SHP77 (cell line): ENCODE measurements around the gene CD302.
A peak's percentile ranks its signal among the peaks of the same experiment; 100 is the strongest.
"Not testable (repeated sequence)": the region's sequence is repeated elsewhere in the genome, so short reads cannot be mapped to it uniquely, and the experiment has no call there.

Experiments used
- DNase-seq, 2 experiments: peaks; one replicate each; lab custom pipeline; 2025; lab: John Stamatoyannopoulos, UW

Gene CD302

GRCh38 chr2:159793326-159793725 is 4.7 kb downstream of the CD302 start:
- DNase-seq: no peak

- no peak for DNase-seq
Measured at GRCh38 chr2:159792599-159792998, 5.4 kb downstream of the CD302 start.

GRCh38 chr2:159792036-159792435 is 6.0 kb downstream of the CD302 start:
- no peak for DNase-seq

GRCh38 chr2:159790323-159790722 is 7.7 kb downstream of the CD302 start:
- DNase-seq: no peak

GRCh38 chr2:159788253-159788652 is 9.8 kb downstream of the CD302 start:
- no peak for DNase-seq

GRCh38 chr2:159787647-159788046 is 10.4 kb downstream of the CD302 start:
- DNase-seq: not testable (repeated sequence)

GRCh38 chr2:159786938-159787337 is 11.1 kb downstream of the CD302 start:
- DNase-seq: no peak

- no peak for DNase-seq
Measured at GRCh38 chr2:159785195-159785594, 12.8 kb downstream of the CD302 start.

GRCh38 chr2:159784744-159785143 is 13.3 kb downstream of the CD302 start:
- not testable (repeated sequence) for DNase-seq

- DNase-seq: no peak
Measured at GRCh38 chr2:159783556-159783955, 14.5 kb downstream of the CD302 start.

GRCh38 chr2:159776321-159776720 is 21.7 kb downstream of the CD302 start:
- no peak for DNase-seq

- DNase-seq: no peak
Measured at GRCh38 chr2:159775021-159775420, 23.0 kb downstream of the CD302 start.

GRCh38 chr2:159774370-159774990 is 23.5 kb downstream of the CD302 start:
- DNase-seq: no peak

- no peak for DNase-seq
Measured at GRCh38 chr2:159773886-159774285, 24.1 kb downstream of the CD302 start.

- DNase-seq: no peak
Measured at GRCh38 chr2:159773426-159773825, 24.6 kb downstream of the CD302 start.

GRCh38 chr2:159769147-159769546 is 28.9 kb downstream of the CD302 start:
- DNase-seq: no peak

- DNase-seq: no peak
Measured at GRCh38 chr2:159762075-159762474, 35.9 kb downstream of the CD302 start.

GRCh38 chr2:159760326-159760725 is 37.7 kb downstream of the CD302 start:
- no peak for DNase-seq

GRCh38 chr2:159759577-159759976 is 38.4 kb downstream of the CD302 start:
- DNase-seq: no peak

GRCh38 chr2:159758686-159759085 is 39.3 kb downstream of the CD302 start:
- no peak for DNase-seq

- no peak for DNase-seq
Measured at GRCh38 chr2:159758239-159758638, 39.8 kb downstream of the CD302 start.

GRCh38 chr2:159755788-159756187 is 42.2 kb downstream of the CD302 start:
- DNase-seq: peak in 1 of 2 experiments; percentile 1

GRCh38 chr2:159755014-159755413 is 43.0 kb downstream of the CD302 start:
- DNase-seq: no peak

GRCh38 chr2:159753797-159754196 is 44.2 kb downstream of the CD302 start:
- DNase-seq: no peak
